ENCODE data around the gene CD180.

GRCh38 chr5:67244345-67244793 is 47.8 kb upstream of the CD180 start:
- TF ChIP-seq ARNT (IDR thresholded peaks at IDR 0.05) (no peak), FOXM1 (IDR thresholded peaks at IDR 0.05; ENCODE audit: borderline replicate concordance) (no peak), SP1 (IDR thresholded peaks at IDR 0.05) (no peak), NFRKB (IDR thresholded peaks at IDR 0.05) (no peak), FOXK2 (IDR thresholded peaks at IDR 0.05) (no peak), BHLHE40 (IDR thresholded peaks at IDR 0.05; ENCODE audit: borderline replicate concordance) (no peak), FOXA1 (IDR thresholded peaks at IDR 0.05) (no peak), ELF4 (IDR thresholded peaks at IDR 0.05) (no peak), SUZ12 (IDR thresholded peaks at IDR 0.05) (no peak), ZNF384 (IDR thresholded peaks at IDR 0.05) (no peak), HDGF (IDR thresholded peaks at IDR 0.05; ENCODE audit: borderline replicate concordance) (no peak)

Data from HEK293T (cell line).